ENCODE results near the gene DGKQ.
"Not testable (repeated sequence)": the region's sequence is repeated elsewhere in the genome, so short reads cannot be mapped to it uniquely, and the experiment has no call there.

The DGKQ gene

DNA sequence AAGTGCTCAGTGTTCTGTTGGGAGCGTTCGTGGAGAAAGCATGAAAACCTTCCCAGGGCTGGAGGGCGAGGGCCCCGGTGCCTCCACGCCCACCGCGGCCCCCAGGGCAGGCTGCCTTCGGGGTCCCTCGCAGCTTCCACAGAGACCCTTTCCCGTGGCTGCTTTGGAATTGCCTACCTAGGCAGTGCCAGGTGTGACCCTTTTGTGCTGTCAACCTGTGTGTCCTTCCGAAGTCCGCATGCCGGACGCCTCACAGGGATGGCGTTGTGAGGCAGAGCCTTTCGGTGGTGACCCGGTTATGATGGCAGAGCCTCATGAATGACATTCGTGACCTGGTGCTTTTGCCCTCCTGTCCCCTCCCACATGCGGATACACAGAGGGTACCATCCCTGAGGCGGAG is 23.7 kb downstream of the DGKQ start:
- no peak for DNase-seq

DNA sequence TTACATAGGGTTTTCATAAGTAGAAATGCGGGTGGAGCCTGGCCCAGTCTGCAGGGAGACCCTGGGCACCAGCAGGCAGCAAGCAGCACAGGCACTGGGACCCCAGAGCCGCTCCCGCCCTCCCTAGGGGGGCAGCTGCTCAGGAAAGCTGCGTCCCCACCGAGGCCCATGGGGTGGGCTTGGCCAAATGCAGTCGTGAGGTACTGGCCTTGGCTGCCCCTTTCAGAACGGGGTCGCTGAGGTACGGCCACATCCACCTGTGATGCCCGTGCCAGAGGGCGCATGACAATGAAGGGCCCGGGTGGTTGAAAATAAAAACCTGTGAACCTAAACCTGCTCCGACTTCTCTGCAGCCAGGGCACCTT is 24.5 kb downstream of the DGKQ start:
- no peak for DNase-seq

DNA sequence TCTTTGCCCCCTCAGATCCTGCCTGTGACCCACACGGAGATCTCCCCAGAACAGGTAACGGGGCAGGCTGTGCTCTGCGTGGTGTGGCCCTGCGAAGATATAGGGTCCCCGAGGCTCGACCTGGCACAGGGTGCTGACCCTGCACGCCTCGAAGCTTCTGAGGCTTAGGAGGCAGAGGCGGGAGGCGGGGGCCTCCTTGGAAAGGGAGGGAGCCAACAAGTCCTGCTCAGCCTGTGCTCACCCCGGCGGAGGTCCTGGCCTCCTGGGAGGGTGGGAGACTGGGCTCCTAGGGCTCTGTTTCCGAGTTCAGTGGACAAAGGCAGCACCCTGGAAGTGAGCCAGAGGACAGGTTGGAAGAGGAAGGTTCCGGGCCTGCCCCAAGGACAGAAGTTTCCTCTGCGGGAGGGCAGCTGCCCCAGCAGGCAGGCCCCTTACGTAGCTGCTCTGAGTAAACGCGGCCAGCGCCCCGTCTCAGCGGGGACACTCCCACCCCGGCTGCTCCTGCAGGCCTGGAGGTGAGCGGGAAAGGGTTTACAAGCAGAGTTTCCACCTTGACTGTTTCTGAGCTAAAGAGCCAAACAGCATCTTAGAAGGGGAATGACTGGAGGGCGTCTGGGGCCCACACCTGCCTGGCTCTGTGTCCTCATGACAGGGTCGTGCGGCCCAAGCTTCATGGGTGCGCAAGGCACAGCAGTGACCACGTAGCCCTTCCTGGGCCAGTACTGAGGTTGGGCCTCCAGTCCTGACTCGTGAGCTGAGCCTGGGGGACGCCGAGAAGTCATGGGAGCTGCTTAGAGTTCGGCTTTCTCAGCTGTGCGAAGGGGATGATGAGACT is 25.1 kb downstream of the DGKQ start:
- no peak for DNase-seq

DNA sequence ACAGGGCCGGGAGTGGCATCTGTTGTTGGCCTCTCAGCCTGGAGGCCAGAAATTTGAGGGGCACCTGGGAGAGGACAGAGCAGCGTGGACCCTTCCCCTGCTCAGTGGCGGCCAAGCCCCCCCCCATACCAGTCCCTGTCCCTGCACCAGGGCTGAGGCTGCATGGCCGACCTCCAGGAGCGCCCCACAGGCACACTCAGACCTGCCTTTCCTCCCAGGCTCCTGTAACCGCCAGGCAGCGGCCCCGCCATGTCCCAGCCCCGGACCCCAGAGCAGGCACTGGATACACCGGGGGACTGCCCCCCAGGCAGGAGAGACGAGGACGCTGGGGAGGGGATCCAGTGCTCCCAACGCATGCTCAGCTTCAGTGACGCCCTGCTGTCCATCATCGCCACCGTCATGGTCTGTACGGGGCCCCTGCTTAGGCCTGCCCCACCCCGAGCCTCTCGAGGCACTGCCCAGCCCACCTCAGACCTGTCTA is 25.8 kb downstream of the DGKQ start:
- no peak for DNase-seq

DNA sequence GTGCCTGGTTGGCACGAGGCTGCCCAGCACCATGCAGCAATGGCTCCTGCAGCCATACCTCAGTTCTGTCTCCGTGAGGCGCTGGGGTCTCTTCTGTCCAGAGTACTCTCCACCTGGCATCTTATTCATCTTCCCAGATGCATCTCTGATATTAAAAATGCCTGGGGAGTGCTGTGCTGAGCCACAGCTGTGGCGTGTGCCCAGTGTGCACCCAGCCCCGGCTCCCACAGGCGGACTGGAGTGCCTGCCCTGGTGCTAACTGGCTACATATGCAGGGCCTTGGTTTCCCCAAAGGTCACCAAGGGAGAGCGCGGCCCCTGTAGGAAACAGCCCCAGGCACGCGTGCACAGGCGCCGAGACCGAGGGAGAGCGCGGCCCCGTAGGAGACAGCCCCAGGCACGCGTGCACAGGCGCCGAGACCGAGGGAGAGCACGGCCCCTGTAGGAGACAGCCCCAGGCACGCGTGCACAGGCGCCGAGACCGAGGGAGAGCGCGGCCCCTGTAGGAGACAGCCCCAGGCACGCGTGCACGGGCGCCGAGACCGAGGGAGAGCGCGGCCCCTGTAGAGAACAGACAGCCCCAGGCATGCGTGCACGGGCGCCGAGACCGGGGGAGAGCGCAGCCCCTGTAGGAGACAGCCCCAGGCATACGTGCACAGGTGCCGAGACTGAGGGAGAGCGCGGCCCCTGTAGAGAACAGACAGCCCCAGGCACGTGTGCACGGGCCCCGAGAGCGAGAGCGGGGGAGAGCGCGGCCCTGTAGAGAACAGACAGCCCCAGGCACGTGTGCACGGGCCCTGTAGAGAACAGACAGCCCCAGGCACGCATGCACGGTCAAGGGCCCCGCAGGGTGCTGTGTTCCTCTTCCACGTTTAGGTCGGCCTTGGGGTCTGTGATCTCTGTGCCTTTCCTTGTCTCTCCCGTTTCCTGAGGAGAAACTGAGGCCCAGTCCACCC is 26.6 kb downstream of the DGKQ start:
- no peak for DNase-seq

DNA sequence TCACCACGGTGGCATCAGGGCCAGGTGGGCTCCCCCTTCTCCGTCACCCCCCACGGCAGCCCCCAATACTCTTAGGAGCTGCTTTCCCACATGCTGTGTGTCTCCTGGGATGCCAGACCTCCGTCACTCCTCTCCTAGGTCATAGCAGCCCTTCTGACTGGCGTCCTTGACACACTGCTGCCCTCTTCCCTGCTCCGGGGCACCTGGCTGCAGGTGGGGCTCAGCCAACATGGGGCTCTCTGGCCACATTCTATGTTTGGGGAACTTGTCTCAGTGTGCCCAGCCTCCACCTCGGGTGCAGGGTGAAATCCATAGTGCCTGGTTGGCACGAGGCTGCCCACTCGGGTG is 27.3 kb downstream of the DGKQ start:
- no peak for DNase-seq

DNA sequence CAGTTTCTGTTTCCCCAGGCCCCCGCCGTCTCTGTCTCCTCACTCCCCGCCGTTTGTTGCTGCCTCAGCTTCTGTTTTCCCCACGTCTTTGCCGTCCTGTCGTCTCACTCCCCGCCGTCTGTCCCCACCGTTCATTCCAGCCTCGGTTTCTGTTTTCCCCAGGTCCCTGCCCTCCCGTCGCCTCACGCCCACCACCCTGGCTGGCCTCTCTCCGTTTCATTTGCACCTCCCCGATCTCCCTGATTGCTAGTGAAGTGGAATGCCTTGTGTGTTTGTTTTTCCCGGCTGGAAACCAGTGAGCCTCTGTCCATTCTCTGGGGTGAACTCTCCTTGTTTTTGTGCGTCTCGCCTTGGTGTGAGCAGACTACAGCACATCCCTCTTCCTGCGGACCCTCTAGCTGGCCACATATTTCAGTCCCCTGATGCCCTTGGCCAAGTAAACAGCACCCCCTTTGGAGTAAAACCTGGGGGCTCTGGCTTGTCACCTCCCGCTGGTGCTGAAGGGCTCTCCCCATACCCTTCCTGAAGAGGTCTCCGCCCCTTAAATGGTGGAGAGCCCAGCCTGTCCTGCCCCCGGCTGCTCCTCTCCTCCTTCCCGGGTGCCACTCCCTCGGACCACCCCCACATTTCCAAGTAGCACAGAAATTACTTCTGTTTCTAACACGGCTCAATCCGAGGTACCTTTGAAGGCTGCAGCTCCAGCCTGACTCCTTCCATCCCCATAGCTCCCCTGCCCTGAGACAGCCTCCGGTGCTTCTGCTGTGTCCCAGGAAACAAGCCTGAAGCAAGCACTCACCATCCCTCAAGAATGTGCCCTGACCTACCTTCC is 27.9 kb downstream of the DGKQ start:
- DNase-seq = no peak

DNA sequence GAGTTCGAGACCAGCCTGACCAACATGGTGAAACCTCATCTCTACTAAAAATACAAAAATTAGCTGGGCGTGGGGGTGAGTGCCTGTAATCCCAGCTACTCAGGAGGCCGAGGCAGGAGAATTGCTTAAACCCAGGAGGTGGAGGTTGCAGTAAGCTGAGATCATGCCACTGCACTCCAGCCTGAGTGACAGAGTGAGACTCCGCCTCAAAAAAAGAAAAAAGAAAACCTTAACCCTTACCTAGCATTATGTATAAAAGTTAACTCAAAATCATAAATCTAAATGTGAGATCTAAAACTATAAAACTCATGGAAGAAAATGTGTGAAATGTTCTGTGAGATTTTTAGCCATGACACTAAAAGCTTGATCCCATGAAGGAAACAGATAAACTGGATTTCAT is 33.9 kb downstream of the DGKQ start:
- not testable (repeated sequence) for DNase-seq

DNA sequence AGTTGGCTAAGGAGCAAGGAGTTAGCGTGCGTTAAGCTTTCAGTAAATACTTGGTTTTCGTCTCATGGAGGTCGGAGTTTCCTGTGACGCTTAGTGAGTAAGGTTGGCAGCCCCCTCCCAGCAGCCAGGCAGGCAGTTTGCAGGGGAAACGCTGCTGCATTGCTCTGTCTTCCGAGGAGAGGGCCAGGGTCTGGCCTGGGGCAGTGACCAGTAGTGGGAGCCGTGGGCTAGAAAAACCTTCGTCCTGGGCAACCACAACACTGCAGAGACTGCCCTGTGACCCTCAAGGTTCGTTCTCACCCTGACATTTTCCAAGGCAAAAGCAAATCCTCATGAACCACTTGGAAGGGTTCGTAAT is 40.7 kb downstream of the DGKQ start:
- DNase-seq = no peak

DNA sequence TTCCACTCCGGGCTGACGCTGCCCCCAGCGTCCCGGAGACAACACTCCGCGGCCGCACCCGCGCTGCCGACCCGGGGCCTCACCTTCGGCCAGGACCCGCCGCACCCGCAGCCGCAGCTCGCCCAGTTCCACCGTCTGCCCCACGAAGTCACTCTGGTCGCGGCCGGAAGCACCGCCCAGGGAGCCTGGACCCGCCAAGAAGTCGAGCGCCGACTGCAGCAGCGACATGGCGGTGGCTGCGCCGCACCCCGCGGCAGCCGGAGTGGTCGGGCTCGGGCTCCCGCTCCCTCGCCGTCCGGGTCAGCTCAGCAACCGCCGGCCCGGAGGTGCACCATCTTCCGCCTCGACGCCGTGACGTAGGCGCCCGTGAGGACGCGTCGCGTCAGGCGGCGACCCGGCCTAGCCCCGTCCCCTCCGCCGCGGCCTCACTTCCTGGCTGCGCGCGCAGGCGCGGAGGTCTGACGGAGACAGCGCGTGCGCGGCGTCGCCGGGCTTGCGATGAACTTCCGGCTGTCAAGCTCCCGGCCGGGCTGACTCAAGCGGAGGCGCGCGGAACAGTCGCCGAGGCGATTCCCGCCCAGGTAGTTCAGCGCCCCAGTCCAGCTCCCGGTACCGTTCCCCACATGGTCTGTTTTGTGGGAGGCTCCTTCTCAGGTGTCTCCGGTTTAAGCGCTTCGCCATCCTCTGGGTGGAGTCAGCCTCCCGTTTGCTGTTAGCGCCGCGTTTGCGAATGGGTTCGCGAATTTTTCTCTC is 41.2 kb downstream of the DGKQ start, which contains the start of the genes GAK and TMEM175:
GAK (minus strand) TSS at position 357 of the 753 bp plus-strand sequence; CDS start at position 228, 129 bp downstream.
TMEM175 (plus strand) TSS at position 501 of the 753 bp plus-strand sequence. CDS start 15,280 bp downstream, outside the sequence.
- peak; percentile 97 for DNase-seq

DNA sequence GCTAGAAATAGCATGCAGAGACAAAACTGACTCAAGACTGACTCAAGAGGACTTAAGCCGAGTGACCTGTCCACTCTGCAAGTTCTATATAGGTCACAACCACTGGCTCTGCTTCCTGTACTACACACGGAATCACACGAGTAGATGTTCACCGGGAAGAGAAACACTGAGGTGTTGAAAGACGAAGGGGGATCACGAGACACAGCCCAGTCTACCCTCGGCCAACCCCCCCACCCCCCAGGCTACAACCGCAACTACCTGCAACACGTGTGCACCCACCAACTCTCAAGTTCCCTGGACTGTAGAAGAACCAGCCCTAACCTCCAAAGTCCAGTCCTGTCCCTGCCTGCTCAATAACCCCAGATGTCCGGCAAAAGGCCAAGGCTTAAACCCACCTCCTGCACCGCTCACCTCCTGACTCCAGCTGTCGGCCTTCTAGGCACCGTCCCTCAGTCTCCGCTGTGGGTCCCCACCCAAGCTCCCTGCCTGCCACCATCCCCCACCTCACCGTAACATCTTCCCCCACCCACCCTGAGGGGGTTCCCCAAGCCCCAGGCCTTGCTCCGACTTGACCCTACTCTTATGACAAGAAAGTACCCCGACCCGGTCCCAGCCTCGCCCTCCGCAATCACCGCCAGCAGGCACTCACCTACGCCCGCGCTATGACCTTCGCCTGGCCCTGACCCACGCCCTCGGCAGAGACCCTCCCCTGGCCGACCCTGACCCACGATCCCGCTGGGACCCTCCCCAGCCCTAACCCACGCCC is 42.0 kb downstream of the DGKQ start:
- peak; percentile 40 for DNase-seq

DNA sequence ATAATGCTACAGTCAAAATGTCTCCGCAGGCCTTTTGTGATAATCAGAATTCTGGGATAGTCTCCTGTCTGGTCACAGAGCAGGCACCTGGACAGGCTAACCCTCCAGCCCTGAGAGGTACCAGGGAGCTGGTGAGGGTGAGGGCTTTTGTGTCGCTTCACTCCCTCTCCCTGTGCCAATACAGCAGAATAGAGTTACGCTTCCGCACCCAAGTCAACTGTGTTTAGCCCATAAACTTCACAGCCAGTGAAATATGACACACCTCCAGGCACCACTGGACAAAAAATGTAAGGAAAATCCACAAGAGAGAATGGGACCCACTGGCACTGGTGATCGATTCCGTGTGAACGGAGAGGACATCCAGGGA is 42.6 kb downstream of the DGKQ start:
- DNase-seq = no peak

DNA sequence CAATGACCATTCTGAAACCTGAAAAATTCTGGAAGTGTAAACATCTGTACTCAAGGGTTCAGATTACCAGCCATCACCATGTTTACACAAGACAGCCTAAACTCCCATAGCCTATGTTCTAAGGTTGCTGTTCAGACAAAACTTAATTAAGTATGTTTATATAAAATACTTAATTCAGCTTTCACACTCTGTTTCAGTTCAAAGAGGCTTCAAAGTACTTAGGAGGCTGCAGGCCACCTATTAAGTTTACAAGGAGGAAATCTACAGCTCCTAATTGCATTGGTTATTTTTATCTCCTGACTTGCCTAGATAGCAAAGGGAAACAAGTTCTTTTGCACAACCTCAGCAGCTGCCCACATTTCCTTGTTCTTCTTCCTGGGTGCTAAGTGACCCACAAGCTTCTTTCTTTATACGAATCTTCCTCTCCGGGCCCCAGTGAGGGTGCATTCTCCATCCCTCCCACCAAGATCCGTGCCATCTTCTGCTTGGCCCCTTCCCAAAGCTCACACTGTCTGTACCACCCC is 43.3 kb downstream of the DGKQ start:
- DNase-seq = peak; percentile 14

DNA sequence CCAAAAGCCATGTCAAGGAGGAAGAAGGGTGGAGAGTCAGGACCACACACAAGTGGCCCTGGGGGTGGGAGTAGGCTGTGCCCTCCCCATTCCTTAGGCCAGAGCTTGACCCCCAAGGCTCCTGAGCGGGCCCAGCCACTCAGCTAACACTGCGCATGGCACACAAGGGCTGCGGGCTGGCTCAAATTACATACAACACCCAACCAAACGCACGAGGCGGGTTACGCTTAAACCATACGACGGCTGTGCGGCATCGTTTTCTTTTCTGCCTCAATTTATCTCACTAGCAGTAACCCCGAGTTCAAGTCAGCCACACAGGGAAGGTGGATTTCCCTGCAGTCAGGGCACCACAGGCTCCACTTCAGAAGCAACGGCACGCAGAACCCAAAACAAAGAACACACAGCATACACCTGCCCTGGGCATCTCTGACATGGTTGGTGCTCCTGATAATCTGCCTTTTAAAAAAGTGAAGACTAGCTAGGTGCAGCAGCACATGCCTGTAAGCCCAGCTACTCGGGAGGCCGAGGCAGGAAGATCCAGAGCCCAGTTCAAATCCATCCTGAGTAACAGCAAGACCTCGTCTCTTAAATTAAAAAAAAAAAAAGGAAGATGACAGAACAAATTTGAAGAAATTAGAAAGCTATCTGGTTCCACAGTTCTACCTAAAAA is 44.1 kb downstream of the DGKQ start:
- DNase-seq = no peak

DNA sequence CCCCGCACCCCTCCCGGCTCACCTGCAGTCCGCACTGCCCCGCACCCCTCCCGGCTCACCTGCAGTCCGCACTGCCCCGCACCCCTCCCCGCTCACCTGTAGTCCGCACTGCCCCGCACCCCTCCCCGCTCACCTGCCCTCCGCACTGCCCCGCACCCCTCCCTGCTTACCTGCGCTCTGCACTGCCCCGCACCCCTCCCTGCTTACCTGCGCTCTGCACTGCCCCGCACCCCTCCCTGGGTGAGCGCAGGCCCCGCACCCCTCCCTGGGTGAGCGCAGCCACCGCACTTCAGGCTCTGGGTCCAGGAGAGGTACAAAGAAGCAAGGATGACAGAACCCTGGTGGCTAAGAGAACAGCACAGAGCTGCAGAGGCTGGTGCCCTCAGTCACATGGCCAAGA is 45.8 kb downstream of the DGKQ start:
- DNase-seq = not testable (repeated sequence)

DNA sequence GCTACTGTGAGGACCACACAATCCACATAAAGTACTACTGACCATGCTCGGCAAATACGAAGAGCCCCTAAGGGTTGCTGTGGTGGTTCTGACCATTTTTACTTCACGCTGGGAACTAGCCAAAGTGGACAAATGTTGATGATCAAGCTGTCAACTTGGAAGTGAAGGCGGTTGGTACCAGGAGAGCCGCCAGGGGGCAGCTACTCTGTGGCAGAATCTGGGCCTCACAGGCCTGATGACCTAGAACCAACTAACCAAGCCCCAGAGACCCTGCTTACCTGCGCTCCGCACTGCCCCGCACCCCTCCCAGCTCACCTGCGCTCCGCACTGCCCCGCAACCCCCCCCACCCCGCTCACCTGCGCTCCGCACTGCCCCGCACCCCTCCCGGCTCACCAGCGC is 46.8 kb downstream of the DGKQ start:
- no peak for DNase-seq

DNA sequence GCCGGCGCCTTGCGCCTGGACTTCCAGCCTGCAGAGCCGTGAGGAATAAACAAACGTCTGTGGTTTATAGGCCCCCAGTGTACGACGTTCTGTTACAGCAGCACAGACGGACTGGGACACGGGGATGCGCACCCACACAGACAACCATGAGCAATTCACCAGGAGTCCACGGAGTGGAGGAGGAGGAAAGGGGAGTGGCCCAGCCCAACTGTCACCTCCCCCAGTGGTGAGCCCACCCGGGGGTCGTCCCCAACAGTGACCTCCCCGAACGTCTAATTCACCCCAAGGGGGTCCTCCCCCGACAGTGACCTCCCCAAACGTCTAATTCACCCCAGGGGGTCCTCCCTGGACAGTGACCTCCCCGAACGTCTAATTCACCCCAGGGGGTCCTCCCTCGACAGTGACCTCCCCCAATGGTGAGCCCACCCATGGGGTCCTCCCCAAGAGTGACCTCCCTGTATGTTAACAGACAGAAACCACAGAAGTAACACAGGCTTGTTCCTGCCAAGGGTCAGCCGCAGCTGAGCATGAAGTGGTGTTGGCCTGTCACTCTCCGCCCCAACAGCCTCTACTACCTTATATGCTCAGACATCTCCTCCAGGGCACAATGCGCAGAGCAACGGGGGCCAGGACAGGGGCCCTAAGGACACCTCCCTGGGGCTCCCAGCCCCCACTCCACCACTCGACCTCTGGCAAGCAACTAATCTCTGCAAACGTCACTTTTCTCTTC is 47.4 kb downstream of the DGKQ start:
- DNase-seq = no peak

DNA sequence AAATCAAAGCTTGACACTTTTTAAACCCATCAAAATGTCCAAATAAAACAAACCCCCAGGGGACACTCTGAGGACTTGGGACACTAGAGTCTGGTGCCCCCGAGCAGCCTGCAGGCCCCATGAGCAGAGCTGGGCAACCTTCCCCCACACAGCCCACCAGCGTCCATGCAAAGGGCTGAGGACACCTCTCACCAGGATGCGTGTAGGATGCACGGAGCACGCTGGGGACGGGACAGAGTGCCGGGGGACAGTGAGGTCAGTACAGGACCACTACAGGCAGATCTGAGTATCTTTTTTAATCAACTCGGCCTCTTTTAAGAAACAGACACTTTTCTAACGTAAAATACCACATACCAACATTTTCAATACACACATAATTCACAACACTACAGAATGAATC is 48.2 kb downstream of the DGKQ start:
- DNase-seq = no peak
